GM21515 (cell line): ENCODE measurements around the gene BSX.

Source experiments
- ATAC-seq: cut with Tn5 transposase; IDR thresholded peaks from one replicate; pipeline ENCODE4 v1.9.1; 2021; ENCODE audit not compliant: unreplicated experiment

Gene BSX

DNA sequence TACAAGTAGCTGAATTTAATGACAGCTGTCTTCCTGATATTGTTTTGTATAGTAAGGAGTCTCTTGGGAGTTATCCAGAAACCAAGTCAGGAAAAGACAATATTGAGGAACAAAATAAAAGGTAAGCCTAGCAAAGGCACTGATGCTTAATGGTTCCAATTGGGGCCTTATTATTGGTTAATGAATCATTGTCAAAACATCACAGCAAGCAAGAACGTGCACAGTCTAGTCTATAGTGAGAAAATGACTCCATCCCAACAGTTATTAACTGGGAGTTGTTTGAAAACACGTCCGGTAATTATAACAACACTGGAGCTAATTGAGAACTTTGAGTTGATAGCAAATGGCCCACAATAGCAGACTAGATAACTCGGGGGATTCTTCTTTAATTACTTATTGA is 17.7 kb downstream of the BSX start:
- no peak for ATAC-seq

DNA sequence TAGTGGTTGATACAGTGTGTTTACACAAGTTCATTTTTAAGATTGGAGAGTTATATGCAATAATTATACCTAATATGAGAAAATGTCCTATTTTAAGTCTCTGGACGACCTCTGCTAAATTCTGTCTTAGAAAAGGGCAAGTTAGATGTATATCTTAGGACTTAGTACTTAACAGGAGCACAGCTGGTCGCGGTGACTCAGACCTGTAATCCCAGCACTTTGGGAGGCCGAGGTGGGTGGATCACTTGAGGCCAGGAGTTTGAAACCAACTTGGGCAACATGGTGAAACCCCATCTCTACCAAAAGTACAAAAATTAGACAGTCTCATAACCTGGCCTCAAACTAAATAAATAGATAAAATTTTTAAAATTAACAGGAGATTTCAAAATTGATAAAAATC is 27.2 kb downstream of the BSX start:
- ATAC-seq: no peak

DNA sequence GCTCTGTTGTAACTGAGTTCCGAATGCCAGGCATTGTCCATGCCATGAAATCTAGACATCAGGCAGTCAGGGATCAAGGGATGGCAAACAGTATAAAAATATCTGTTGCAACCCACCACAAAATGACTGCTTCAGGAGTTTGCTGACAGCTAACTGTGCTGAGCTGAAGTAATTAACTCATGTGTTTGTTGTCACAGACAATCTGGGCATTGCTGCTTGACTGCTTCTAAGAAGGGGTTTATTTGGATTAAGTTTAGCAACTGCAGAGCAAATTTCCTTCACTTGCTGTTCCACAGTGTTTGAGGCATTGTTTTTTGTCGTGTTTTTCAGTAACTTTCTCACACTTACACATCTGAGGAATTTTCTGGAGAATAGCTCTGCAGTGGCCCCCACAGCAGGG is 30.4 kb downstream of the BSX start:
- ATAC-seq: no peak

DNA sequence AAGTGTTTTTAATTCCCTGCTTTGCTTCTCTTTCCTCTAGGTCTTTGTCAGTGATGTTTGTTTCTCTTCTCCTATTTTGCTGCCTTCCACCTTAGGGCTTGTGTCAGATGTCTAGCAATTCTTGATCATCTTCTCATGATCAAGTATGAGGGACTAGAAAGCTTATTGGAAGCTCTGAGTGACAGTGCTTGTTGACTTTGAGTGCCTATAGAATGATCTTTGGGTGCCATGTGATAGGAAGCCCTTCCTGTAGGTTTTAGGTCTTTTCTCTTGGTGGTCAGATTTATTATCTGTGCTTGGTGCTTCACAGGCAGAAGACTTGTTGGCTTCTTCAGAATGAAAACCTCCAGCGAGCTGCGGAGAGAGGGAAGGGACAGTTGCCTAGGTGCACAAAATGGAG is 43.1 kb downstream of the BSX start:
- no peak for ATAC-seq

DNA sequence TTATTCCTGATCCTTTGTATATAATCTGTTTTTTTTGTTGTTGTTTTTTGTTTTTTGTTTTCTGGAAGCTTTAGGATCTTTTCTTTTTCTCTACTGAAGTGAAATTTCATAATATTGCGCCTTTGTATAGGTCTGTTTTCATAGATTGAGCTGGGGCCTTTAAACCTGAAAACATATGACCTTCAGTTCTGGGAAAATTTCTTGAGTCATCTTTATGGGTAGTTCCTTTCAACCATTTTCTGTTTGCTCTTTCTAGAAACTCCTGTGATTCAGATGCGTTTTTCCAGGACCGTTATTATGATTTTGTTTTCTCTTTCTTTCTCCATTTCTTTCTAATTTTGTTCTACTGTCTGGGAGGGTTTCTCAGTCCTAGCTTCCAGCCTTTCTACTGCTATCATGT is 43.7 kb downstream of the BSX start:
- no peak for ATAC-seq

DNA sequence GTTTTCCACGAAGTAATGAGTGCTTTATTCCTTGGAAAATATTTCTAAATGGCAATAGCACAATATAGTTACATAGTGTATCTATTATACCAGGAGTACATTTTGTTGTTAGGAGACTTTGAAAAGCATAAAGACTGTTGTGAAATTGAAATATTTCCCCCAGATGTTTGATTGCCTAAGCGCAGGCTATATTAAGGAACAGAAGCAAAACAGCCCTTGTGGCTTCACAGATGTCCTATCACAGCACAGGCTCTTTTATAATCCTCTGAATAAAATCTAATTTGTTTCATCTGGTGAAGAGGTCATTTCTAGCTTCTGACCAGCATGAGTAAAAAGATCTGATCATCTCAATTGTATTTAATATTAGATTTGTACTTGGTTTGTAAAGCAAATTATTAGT is 48.2 kb downstream of the BSX start:
- no peak for ATAC-seq

DNA sequence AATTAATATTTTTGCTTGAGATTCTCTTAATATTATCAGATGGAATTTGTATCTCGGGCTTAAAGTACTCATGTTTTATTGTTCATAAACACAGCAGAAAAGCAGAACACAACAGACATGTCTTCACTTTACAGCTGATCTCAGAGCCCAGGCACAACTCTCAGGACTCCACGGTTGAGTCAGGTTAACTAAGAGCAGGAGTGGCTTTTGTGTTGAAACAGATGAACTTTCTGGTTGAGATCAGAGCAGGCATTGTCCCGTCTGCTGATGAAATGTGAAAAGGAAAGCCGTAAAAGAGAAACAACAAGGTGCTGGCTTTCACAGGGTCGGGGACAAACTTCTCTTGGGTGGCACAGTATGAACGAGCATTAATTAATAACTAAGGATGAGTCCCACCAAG is 50.1 kb downstream of the BSX start:
- no peak for ATAC-seq
